Calu3 (cell line): ENCODE results near the gene TTC6. TPM values are rescaled to one million over a fixed set of nuclear protein-coding genes. Genes with fewer than 3 reads are reported as not detected.
A peak's percentile ranks its signal among the peaks of the same experiment; 100 is the strongest.

Experiments
- BruUV-seq: library from RNA; stranded (reverse); fragments of 400-500 nt; replicated peaks from 2 replicates; lab custom pipeline; 2021; lab: Mats Ljungman, UMichigan
- CTCF ChIA-PET: fragments of 300-600 bp; sonication (Branson Sonifier 250); formaldehyde crosslinking; loops from one replicate; lab custom pipeline; 2022; ENCODE audit warnings: antibody characterized with exemption; lab: Charles Lee
- DNase-seq: peaks from one replicate; pipeline ENCODE4 v3.0.0; 2022
- H3K27ac Mint-ChIP-seq: one replicate; pipeline ENCODE4 v1.8.0; 2022; ENCODE audit warnings: mixed read lengths; ENCODE audit not compliant: unreplicated experiment
- H3K27me3 Mint-ChIP-seq: one replicate; pipeline ENCODE4 v1.8.0; 2022; ENCODE audit warnings: mixed read lengths; ENCODE audit not compliant: unreplicated experiment
- H3K36me3 Mint-ChIP-seq: one replicate; pipeline ENCODE4 v1.8.0; 2022; ENCODE audit warnings: mild to moderate bottlenecking, moderate library complexity, mixed read lengths; ENCODE audit not compliant: insufficient read depth, unreplicated experiment
- H3K4me1 Mint-ChIP-seq: one replicate; pipeline ENCODE4 v1.8.0; 2022; ENCODE audit warnings: mild to moderate bottlenecking, low read depth, mixed read lengths; ENCODE audit not compliant: unreplicated experiment
- H3K4me3 Mint-ChIP-seq: one replicate; pipeline ENCODE4 v1.8.0; 2022; ENCODE audit warnings: mild to moderate bottlenecking, low read depth, moderate library complexity, mixed read lengths; ENCODE audit not compliant: unreplicated experiment
- H3K9me3 Mint-ChIP-seq: one replicate; pipeline ENCODE4 v1.8.0; 2022; ENCODE audit warnings: low read depth, mixed read lengths; ENCODE audit not compliant: unreplicated experiment
- CTCF ChIP-seq: fragments of 200-600 bp; IDR thresholded peaks from one replicate; pipeline ENCODE4 v1.8.0; 2022; ENCODE audit warnings: antibody characterized with exemption; ENCODE audit not compliant: unreplicated experiment
- intact Hi-C: fragments of 100-400 bp; cut with micrococcal nuclease; formaldehyde crosslinking; loops from one replicate; pipeline ENCODE4 v1.10.0; 2022; ENCODE audit not compliant: unreplicated experiment
- total RNA-seq: library from RNA; stranded (reverse); gene quantifications from 2 replicates; pipeline ENCODE4 v1.2.3, GENCODE V29; 2022

TTC6 gene
- total RNA-seq, 1 experiment from 2014 or later, result 13.8 TPM

GRCh38 chr14:37587881-37588666 is 7.4 kb upstream of the TTC6 start:
- peak overlapping the region; percentile 85 for H3K27ac Mint-ChIP-seq
- peaks cover 8% of the 10 kb centered on the region for H3K4me1 Mint-ChIP-seq
- TF ChIP-seq CTCF, result no peak
- peak; percentile 58 for DNase-seq
- no peaks in the 10 kb centered on the region for H3K9me3 Mint-ChIP-seq
- no TSS peak for BruUV-seq
- H3K36me3 Mint-ChIP-seq, result peaks cover 96% of the 10 kb centered on the region
- CTCF ChIA-PET, result interaction anchor here (0.6 to 1.4 kb wide), 3 partner anchors 21 to 338 kb away, joined by 3 to 4 read pairs (median 3); no protein-coding TSS in a partner anchor
- H3K4me3 Mint-ChIP-seq, result peak overlapping the region; percentile 66
- H3K27me3 Mint-ChIP-seq, result no peaks in the 10 kb centered on the region
- intact Hi-C loops, result no loop called here

DNA sequence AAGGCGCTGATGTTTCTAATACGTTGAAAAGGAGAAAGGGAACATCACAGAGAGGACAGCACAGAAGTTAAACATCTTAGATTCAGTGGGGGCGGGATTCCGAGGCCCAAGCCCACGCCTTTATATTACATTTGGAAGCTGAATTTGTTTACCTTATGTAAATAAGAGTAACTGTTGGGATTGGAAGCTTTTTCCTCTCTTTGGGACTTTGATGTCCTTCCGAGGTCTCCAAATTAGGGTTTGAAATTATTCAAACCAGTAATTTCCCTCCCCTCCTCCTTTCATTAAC is 6.8 kb upstream of the TTC6 start:
- BruUV-seq, result no TSS peak
- H3K27ac Mint-ChIP-seq, result peak overlapping the region; percentile 85
- peaks cover 8% of the 10 kb centered on the region for H3K4me1 Mint-ChIP-seq
- TF ChIP-seq CTCF, result no peak
- no peaks in the 10 kb centered on the region for H3K27me3 Mint-ChIP-seq
- no peak for DNase-seq
- H3K36me3 Mint-ChIP-seq, result peaks cover 96% of the 10 kb centered on the region
- intact Hi-C loops, result no loop called here
- peak overlapping the region; percentile 66 for H3K4me3 Mint-ChIP-seq
- CTCF ChIA-PET, result interaction anchor here (0.6 kb wide), 1 partner anchor 121 kb away, joined by 4 read pairs; no protein-coding TSS in a partner anchor
- H3K9me3 Mint-ChIP-seq, result no peaks in the 10 kb centered on the region

- Mint-ChIP-seq H3K9me3 (no peaks in the 10 kb centered on the region), H3K4me3 (peak overlapping the region; percentile 66), H3K27me3 (no peaks in the 10 kb centered on the region), H3K4me1 (peaks cover 8% of the 10 kb centered on the region), H3K36me3 (peaks cover 96% of the 10 kb centered on the region), H3K27ac (peak overlapping the region; percentile 85)
- CTCF ChIA-PET, result interaction anchor here (0.7 kb wide), 4 partner anchors 28 to 307 kb away, joined by 4 to 9 read pairs (median 6); no protein-coding TSS in a partner anchor
- no peak for DNase-seq
- intact Hi-C loops, result no loop called here
- BruUV-seq, result no TSS peak
- TF ChIP-seq CTCF, result no peak
Observed at GRCh38 chr14:37588956-37589714, 6.3 kb upstream of the TTC6 start.

DNA sequence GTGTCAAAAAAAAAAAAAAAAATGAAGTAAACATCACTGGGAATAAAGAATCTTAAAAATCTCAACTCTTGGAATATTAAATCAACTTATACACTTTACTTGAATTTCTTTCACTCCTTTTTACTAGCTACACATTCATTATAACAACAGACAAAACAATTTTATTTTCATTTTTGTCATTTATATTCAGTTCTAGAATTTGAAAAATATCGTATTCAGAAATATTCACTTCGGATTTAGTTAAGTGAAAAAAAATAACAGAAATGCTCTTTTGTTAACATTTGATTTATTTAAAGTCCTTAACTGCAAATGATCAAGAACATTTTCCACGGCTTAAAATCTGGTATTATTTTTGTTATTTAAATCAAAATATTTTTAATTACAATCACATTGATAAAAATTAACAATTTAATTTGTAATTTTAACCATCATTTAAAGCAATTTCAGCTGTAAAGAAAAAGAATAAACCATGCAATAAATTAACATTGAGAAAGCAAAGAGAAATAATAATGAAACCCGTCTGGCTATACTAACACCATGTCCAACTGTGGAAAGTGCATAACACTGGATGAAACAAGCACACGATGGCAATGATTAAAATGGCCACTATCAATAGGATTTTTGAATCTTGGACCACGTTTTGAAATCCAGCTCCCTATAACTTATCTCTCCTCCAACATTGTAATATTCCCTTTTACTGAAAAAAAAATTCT is 5.6 kb upstream of the TTC6 start:
- peaks cover 8% of the 10 kb centered on the region for H3K4me1 Mint-ChIP-seq
- intact Hi-C loops, result loop anchor here (2.0 kb wide), 1 partner anchor 169 kb away; no protein-coding TSS in a partner anchor
- H3K27me3 Mint-ChIP-seq, result no peaks in the 10 kb centered on the region
- no peaks in the 10 kb centered on the region for H3K9me3 Mint-ChIP-seq
- peak overlapping the region; percentile 98 for H3K27ac Mint-ChIP-seq
- peaks cover 96% of the 10 kb centered on the region for H3K36me3 Mint-ChIP-seq
- no TSS peak for BruUV-seq
- peak overlapping the region; percentile 81 for H3K4me3 Mint-ChIP-seq
- DNase-seq, result no peak
- CTCF ChIA-PET, result interaction anchor here (0.7 kb wide), 4 partner anchors 29 to 306 kb away, joined by 4 to 9 read pairs (median 6); no protein-coding TSS in a partner anchor
- no peak for TF ChIP-seq CTCF
